ENCODE results near the gene HMMR.

GRCh38 chr5:163447875-163448274, 12.6 kb upstream of the HMMR start:
- TF ChIP-seq CTCF (conservative IDR thresholded peaks at IDR 0.05 in 1 of 2, IDR thresholded peaks at IDR 0.05 in 1 of 2; ENCODE audit: extremely low read depth in 1 of 2, insufficient read depth in 1 of 2, low read depth in 1 of 2, low read length in 2 of 2) (no peak), EZH2 (IDR thresholded peaks at IDR 0.05; ENCODE audit: borderline replicate concordance, low read length) (no peak)
